ENCODE data around the gene MMD. TPM values are rescaled to one million over a fixed set of nuclear protein-coding genes. Genes with fewer than 3 reads are reported as not detected.
"Not testable (repeated sequence)": the region's sequence is repeated elsewhere in the genome, so short reads cannot be mapped to it uniquely, and the experiment has no call there.

The MMD gene
- total RNA-seq, 1 experiment from 2014 or later, result 9.1 TPM

- DNase-seq (ENCODE audit: extremely low read depth, low read depth), result no peak
Observed at GRCh38 chr17:55402374-55402773, 19.3 kb downstream of the MMD start.

- no peak for DNase-seq (ENCODE audit: extremely low read depth, low read depth)
Observed at GRCh38 chr17:55398689-55399088, 22.9 kb downstream of the MMD start.

GRCh38 chr17:55395803-55396505, 25.7 kb downstream of the MMD start:
- DNase-seq (ENCODE audit: extremely low read depth, low read depth), result no peak

GRCh38 chr17:55394357-55395021, 27.1 kb downstream of the MMD start:
- no peak for DNase-seq (ENCODE audit: extremely low read depth, low read depth)

GRCh38 chr17:55391764-55392467, 29.7 kb downstream of the MMD start:
- no peak for DNase-seq (ENCODE audit: extremely low read depth, low read depth)

- no peak for DNase-seq (ENCODE audit: extremely low read depth, low read depth)
Observed at GRCh38 chr17:55391244-55391757, 30.3 kb downstream of the MMD start.

GRCh38 chr17:55390364-55390977, 31.2 kb downstream of the MMD start:
- DNase-seq (ENCODE audit: extremely low read depth, low read depth), result no peak

- not testable (repeated sequence) for DNase-seq (ENCODE audit: extremely low read depth, low read depth)
Observed at GRCh38 chr17:55389715-55390114, 31.9 kb downstream of the MMD start.

GRCh38 chr17:55388842-55389241, 32.8 kb downstream of the MMD start:
- no peak for DNase-seq (ENCODE audit: extremely low read depth, low read depth)

GRCh38 chr17:55386796-55387332, 34.8 kb downstream of the MMD start:
- DNase-seq (ENCODE audit: extremely low read depth, low read depth), result no peak

- no peak for DNase-seq (ENCODE audit: extremely low read depth, low read depth)
Observed at GRCh38 chr17:55384643-55385232, 36.9 kb downstream of the MMD start.

- no peak for DNase-seq (ENCODE audit: extremely low read depth, low read depth)
Observed at GRCh38 chr17:55383771-55384642, 37.6 kb downstream of the MMD start.

- DNase-seq (ENCODE audit: extremely low read depth, low read depth), result no peak
Observed at GRCh38 chr17:55381017-55381770, 40.4 kb downstream of the MMD start.

- DNase-seq (ENCODE audit: extremely low read depth, low read depth), result no peak
Observed at GRCh38 chr17:55377671-55378275, 43.9 kb downstream of the MMD start.

- no peak for DNase-seq (ENCODE audit: extremely low read depth, low read depth)
Observed at GRCh38 chr17:55368706-55369105, 52.9 kb downstream of the MMD start.

- DNase-seq (ENCODE audit: extremely low read depth, low read depth), result no peak
Observed at GRCh38 chr17:55366020-55366481, 55.6 kb downstream of the MMD start.

- no peak for DNase-seq (ENCODE audit: extremely low read depth, low read depth)
Observed at GRCh38 chr17:55363033-55363432, 58.6 kb downstream of the MMD start.

GRCh38 chr17:55360971-55361370, 60.7 kb downstream of the MMD start:
- DNase-seq (ENCODE audit: extremely low read depth, low read depth), result no peak

Data from NCI-H460 (cell line).